ENCODE measurements around the gene SF1.

DNA sequence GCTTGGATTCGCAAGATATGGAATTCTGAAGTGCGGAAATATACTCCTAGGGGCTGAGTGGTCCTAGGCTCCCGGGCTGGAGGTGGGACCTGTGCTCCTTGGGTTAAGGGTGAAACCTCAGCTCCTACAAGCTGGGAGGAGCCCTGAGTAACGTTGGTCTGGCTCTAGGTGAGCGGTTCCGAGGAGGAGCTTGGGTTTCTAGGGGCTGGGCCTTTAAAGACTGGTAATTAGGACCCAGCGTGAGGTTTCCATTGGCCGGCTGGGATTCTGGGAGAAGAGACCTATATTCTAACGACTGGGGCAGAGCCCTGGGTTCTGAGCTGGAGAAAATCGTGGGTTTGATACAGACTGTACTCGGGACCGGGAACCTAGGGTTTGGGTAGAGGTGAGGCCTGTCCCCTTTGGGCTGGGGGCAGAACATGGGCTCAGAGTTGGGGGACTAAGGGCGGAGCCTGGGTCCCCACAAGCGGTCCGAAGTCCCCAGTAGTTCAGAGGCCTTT lies 25.6 kb upstream of the SF1 start:
- TF ChIP-seq, protein P1, sequence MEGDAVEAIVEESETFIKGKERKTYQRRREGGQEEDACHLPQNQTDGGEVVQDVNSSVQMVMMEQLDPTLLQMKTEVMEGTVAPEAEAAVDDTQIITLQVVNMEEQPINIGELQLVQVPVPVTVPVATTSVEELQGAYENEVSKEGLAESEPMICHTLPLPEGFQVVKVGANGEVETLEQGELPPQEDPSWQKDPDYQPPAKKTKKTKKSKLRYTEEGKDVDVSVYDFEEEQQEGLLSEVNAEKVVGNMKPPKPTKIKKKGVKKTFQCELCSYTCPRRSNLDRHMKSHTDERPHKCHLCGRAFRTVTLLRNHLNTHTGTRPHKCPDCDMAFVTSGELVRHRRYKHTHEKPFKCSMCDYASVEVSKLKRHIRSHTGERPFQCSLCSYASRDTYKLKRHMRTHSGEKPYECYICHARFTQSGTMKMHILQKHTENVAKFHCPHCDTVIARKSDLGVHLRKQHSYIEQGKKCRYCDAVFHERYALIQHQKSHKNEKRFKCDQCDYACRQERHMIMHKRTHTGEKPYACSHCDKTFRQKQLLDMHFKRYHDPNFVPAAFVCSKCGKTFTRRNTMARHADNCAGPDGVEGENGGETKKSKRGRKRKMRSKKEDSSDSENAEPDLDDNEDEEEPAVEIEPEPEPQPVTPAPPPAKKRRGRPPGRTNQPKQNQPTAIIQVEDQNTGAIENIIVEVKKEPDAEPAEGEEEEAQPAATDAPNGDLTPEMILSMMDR (IDR thresholded peaks at IDR 0.05) = no peak
- TF ChIP-seq POLR2AphosphoS5 (IDR thresholded peaks at IDR 0.05; ENCODE audit: low read depth, low read length) (no peak), SIN3A (IDR thresholded peaks at IDR 0.05; ENCODE audit: borderline replicate concordance, insufficient read depth, low read depth, low read length) (no peak)
